PC-3 (cell line): ENCODE data around the gene MYLK2. TPM values are rescaled to one million over a fixed set of nuclear protein-coding genes. Genes with fewer than 3 reads are reported as not detected.
A peak's percentile ranks its signal among the peaks of the same experiment; 100 is the strongest.

ENCODE experiments used
- ATAC-seq: fragments of 200-7000 bp; cut with Tn5 transposase; 2 replicates; pipeline ENCODE4 v1.9.1; 2020; ENCODE audit warnings: mild to moderate bottlenecking, moderate library complexity
- BruUV-seq: library from RNA; stranded (reverse); fragments of 400-500 nt; replicated peaks from 2 replicates; lab custom pipeline; 2021; lab: Mats Ljungman, UMichigan
- CTCF ChIA-PET: fragments of 300-600 bp; sonication (Branson Sonifier 250); formaldehyde crosslinking; loops from one replicate; lab custom pipeline; 2022; ENCODE audit warnings: antibody characterized with exemption; lab: Charles Lee
- POLR2A ChIA-PET: fragments of 300-600 bp; sonication (Branson Sonifier 250); formaldehyde crosslinking; loops from one replicate; lab custom pipeline; 2022; ENCODE audit warnings: antibody characterized with exemption; ENCODE audit not compliant: unreplicated experiment; lab: Charles Lee
- DNase-seq: peaks from one replicate; pipeline ENCODE4 v3.0.0-alpha.2; 2015
- H2AFZ ChIP-seq: fragments of 300-600 bp; sonication (generic); 2 replicates; pipeline ENCODE4 v1.6.0; 2016; ENCODE audit warnings: antibody characterized with exemption, low read length
- H3F3A ChIP-seq: fragments of 300-600 bp; sonication (generic); one replicate; pipeline ENCODE4 v1.6.0; 2017; ENCODE audit warnings: antibody characterized with exemption, low read length, control low read depth, mild to moderate bottlenecking; ENCODE audit not compliant: unreplicated experiment
- H3K27ac ChIP-seq: fragments of 300-600 bp; sonication (generic); 2 replicates; pipeline ENCODE4 v1.5.1; 2016; ENCODE audit warnings: mild to moderate bottlenecking, low read length
- H3K27me3 ChIP-seq: fragments of 300-600 bp; sonication (generic); 2 replicates; pipeline ENCODE4 v1.6.1; 2016; ENCODE audit warnings: low read length, mixed read lengths
- H3K36me3 ChIP-seq: fragments of 300-600 bp; sonication (generic); 2 replicates; pipeline ENCODE4 v1.6.1; 2016; ENCODE audit warnings: low read depth, mixed run types, low read length, mixed read lengths
- H3K4me1 ChIP-seq: fragments of 300-600 bp; sonication (generic); 2 replicates; pipeline ENCODE4 v1.5.1; 2016; ENCODE audit warnings: low read length; ENCODE audit not compliant: insufficient read depth
- H3K4me2 ChIP-seq: fragments of 300-600 bp; sonication (generic); 2 replicates; pipeline ENCODE4 v1.6.0; 2016; ENCODE audit warnings: low read length
- H3K4me3 ChIP-seq: fragments of 300-600 bp; sonication (generic); 2 replicates; pipeline ENCODE4 v1.5.1; 2016; ENCODE audit warnings: mild to moderate bottlenecking, low read length, mixed read lengths
- H3K79me2 ChIP-seq: fragments of 300-600 bp; sonication (generic); 2 replicates; pipeline ENCODE4 v1.6.1; 2017; ENCODE audit warnings: low read length, mixed read lengths
- H3K9ac ChIP-seq: fragments of 300-600 bp; sonication (generic); 2 replicates; pipeline ENCODE4 v1.6.0; 2016; ENCODE audit warnings: mild to moderate bottlenecking, low read length
- H3K9me2 ChIP-seq: fragments of 300-600 bp; sonication (generic); replicated peaks from 2 replicates; pipeline ENCODE4 v1.6.1; 2016; ENCODE audit warnings: mixed run types, low read length, mixed read lengths
- H3K9me3 ChIP-seq: fragments of 300-600 bp; sonication (generic); 2 replicates; pipeline ENCODE4 v1.6.1; 2016; ENCODE audit warnings: low read length, mixed read lengths
- H4K20me1 ChIP-seq: fragments of 300-600 bp; sonication (generic); 2 replicates; pipeline ENCODE4 v1.6.1; 2016; ENCODE audit warnings: low read length, mixed read lengths
- CTCF ChIP-seq: fragments of 300-600 bp; sonication (generic); conservative IDR thresholded peaks from 2 replicates; pipeline ENCODE4 v1.5.1; 2017; ENCODE audit warnings: antibody characterized with exemption, low read depth, mild to moderate bottlenecking, low read length
- EZH2 ChIP-seq: fragments of 300-600 bp; sonication (generic); IDR thresholded peaks from one replicate; pipeline ENCODE4 v1.6.1; 2017; ENCODE audit warnings: antibody characterized with exemption, mild to moderate bottlenecking, low read length; ENCODE audit not compliant: unreplicated experiment
- EZH2phosphoT487 ChIP-seq: fragments of 300-600 bp; sonication (generic); IDR thresholded peaks from 2 replicates; pipeline ENCODE4 v1.6.1; 2018; ENCODE audit warnings: mild to moderate bottlenecking, antibody characterized with exemption, low read length, borderline replicate concordance
- intact Hi-C: fragments of 100-400 bp; cut with micrococcal nuclease; formaldehyde crosslinking; loops from 2 replicates; pipeline ENCODE4 v1.9.0; 2023
- total RNA-seq: library from RNA; depleted of rRNA; stranded (reverse); fragments of >200 nt; gene quantifications from 2 replicates; pipeline ENCODE4 v1.2.3, GENCODE V29; 2014

MYLK2 gene
- total RNA-seq, 1 experiment from 2014 or later = 1.7 TPM

- intact Hi-C loops = loop anchor here (5.0 kb wide), 1 partner anchor 58 kb away; no protein-coding TSS in a partner anchor
- POLR2A ChIA-PET = no interaction called here
Measured at GRCh38 chr20:31785089-31785488, 34.1 kb upstream of the MYLK2 start.

GRCh38 chr20:31788578-31788977 lies 30.6 kb upstream of the MYLK2 start:
- H3K9ac ChIP-seq = no peak overlapping the region
- POLR2A ChIA-PET = no interaction called here
- no peaks in the 10 kb centered on the region for H3K9me2 ChIP-seq
- no peak for DNase-seq
- TF ChIP-seq EZH2phosphoT487 = no peak
- no peak for TF ChIP-seq EZH2
- peak; percentile 38; the same call in 1 of the 2 replicates for TF ChIP-seq CTCF
- no TSS peak for BruUV-seq
- peak; percentile 66 for ATAC-seq
- H3K4me1 ChIP-seq = no peaks in the 10 kb centered on the region
- intact Hi-C loops = loop anchor here (5.0 kb wide), 1 partner anchor 61 kb away; no protein-coding TSS in a partner anchor
- H3K27ac ChIP-seq = no peak overlapping the region
- CTCF ChIA-PET = no interaction called here
- no peak overlapping the region for H2AFZ ChIP-seq
- peaks cover 5% of the 10 kb centered on the region for H3F3A ChIP-seq
- H3K4me2 ChIP-seq = no peak overlapping the region
- peaks cover 84% of the 10 kb centered on the region for H3K36me3 ChIP-seq
- H3K27me3 ChIP-seq = no peaks in the 10 kb centered on the region
- H3K9me3 ChIP-seq = no peaks in the 10 kb centered on the region
- peaks cover 8% of the 10 kb centered on the region; the same call in 1 of the 2 replicates for H3K79me2 ChIP-seq
- H4K20me1 ChIP-seq = peaks cover 17% of the 10 kb centered on the region
- H3K4me3 ChIP-seq = no peak overlapping the region

More at GRCh38 chr20:31785089-31785488, 34.1 kb upstream of the MYLK2 start:
- Histone ChIP-seq H3K4me1 (no peaks in the 10 kb centered on the region), H3K4me3 (no peak overlapping the region), H3F3A (no peaks in the 10 kb centered on the region), H2AFZ (no peak overlapping the region), H4K20me1 (peaks cover 15% of the 10 kb centered on the region), H3K9ac (no peak overlapping the region), H3K27me3 (no peaks in the 10 kb centered on the region), H3K9me2 (no peaks in the 10 kb centered on the region), H3K79me2 (peaks cover 3% of the 10 kb centered on the region; the same call in 1 of the 2 replicates), H3K9me3 (no peaks in the 10 kb centered on the region), H3K4me2 (no peak overlapping the region), H3K27ac (no peak overlapping the region), H3K36me3 (peaks cover 78% of the 10 kb centered on the region)
- no peak for ATAC-seq
- TF ChIP-seq CTCF = no peak
- TF ChIP-seq EZH2phosphoT487 = no peak
- no peak for TF ChIP-seq EZH2
- BruUV-seq = no TSS peak
- CTCF ChIA-PET = no interaction called here
- DNase-seq = no peak

- Histone ChIP-seq H3K4me3 (no peak overlapping the region), H3K27me3 (no peaks in the 10 kb centered on the region), H3K4me1 (no peaks in the 10 kb centered on the region), H3K9ac (no peak overlapping the region), H3K36me3 (peaks cover 80% of the 10 kb centered on the region), H3K4me2 (no peak overlapping the region), H3K79me2 (peaks cover 8% of the 10 kb centered on the region; the same call in 1 of the 2 replicates), H3K27ac (no peak overlapping the region), H4K20me1 (peaks cover 17% of the 10 kb centered on the region), H3K9me2 (no peaks in the 10 kb centered on the region), H2AFZ (no peak overlapping the region), H3F3A (peaks cover 8% of the 10 kb centered on the region), H3K9me3 (no peaks in the 10 kb centered on the region)
- no peak for TF ChIP-seq CTCF
- TF ChIP-seq EZH2phosphoT487 = no peak
- TF ChIP-seq EZH2 = no peak
- intact Hi-C loops = no loop called here
- no peak for DNase-seq
- no TSS peak for BruUV-seq
- POLR2A ChIA-PET = no interaction called here
- ATAC-seq = no peak
- CTCF ChIA-PET = no interaction called here
Measured at GRCh38 chr20:31790401-31790800, 28.8 kb upstream of the MYLK2 start.
